Measurements from ENCODE around the gene IFIT5. TPM values are rescaled to one million over a fixed set of nuclear protein-coding genes. Genes with fewer than 3 reads are reported as not detected.
A peak's percentile ranks its signal among the peaks of the same experiment; 100 is the strongest.
"Not testable (repeated sequence)": the region's sequence is repeated elsewhere in the genome, so short reads cannot be mapped to it uniquely, and the experiment has no call there.

The IFIT5 gene
- total RNA-seq, 2 donors from 2014 or later: 11.5 TPM

GRCh38 chr10:89388806-89389205, 25.6 kb upstream of the IFIT5 start:
- WGBS: 74% methylated on average over 2 of the region's 2 CpGs
- no peak for DNase-seq (ENCODE audit: low spot score)
- TF ChIP-seq, protein P1, sequence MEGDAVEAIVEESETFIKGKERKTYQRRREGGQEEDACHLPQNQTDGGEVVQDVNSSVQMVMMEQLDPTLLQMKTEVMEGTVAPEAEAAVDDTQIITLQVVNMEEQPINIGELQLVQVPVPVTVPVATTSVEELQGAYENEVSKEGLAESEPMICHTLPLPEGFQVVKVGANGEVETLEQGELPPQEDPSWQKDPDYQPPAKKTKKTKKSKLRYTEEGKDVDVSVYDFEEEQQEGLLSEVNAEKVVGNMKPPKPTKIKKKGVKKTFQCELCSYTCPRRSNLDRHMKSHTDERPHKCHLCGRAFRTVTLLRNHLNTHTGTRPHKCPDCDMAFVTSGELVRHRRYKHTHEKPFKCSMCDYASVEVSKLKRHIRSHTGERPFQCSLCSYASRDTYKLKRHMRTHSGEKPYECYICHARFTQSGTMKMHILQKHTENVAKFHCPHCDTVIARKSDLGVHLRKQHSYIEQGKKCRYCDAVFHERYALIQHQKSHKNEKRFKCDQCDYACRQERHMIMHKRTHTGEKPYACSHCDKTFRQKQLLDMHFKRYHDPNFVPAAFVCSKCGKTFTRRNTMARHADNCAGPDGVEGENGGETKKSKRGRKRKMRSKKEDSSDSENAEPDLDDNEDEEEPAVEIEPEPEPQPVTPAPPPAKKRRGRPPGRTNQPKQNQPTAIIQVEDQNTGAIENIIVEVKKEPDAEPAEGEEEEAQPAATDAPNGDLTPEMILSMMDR (IDR thresholded peaks at IDR 0.05): no peak
- no peak for TF ChIP-seq POLR2AphosphoS5 (IDR thresholded peaks at IDR 0.05)
- no peak for TF ChIP-seq POLR2A (IDR thresholded peaks at IDR 0.05)

GRCh38 chr10:89389254-89389653, 25.1 kb upstream of the IFIT5 start:
- Histone ChIP-seq H3K9me3 (no peaks in the 10 kb centered on the region), H3K4me1 (replicated peaks) (peaks cover 3% of the 10 kb centered on the region), H3K27ac (no peak overlapping the region), H3K4me3 (no peak overlapping the region), H3K27me3 (replicated peaks; ENCODE audit: insufficient read depth) (no peaks in the 10 kb centered on the region), H3K36me3 (no peaks in the 10 kb centered on the region)
- TF ChIP-seq, protein P1 (IDR thresholded peaks at IDR 0.05): peak in 2 of 4 experiments; percentile 41 to 49
- TF ChIP-seq POLR2AphosphoS5 (IDR thresholded peaks at IDR 0.05) (no peak), POLR2A (IDR thresholded peaks at IDR 0.05) (no peak)
- intact Hi-C loops (cut with DNase I): no loop called here
- 73% methylated on average over 1 of the region's 1 CpG for WGBS
- DNase-seq (ENCODE audit: low spot score): no peak

More at GRCh38 chr10:89388806-89389205, 25.6 kb upstream of the IFIT5 start:
- Histone ChIP-seq H3K27ac (no peak overlapping the region), H3K4me3 (no peak overlapping the region), H3K27me3 (replicated peaks; ENCODE audit: insufficient read depth) (no peaks in the 10 kb centered on the region), H3K36me3 (no peaks in the 10 kb centered on the region), H3K4me1 (replicated peaks) (peaks cover 3% of the 10 kb centered on the region), H3K9me3 (no peaks in the 10 kb centered on the region)
- intact Hi-C loops (cut with DNase I): no loop called here

- whole genome bisulfite sequencing: 86% methylated on average over 5 of the region's 5 CpGs
- Histone ChIP-seq H3K27ac (no peak overlapping the region), H3K36me3 (no peaks in the 10 kb centered on the region), H3K4me1 (replicated peaks) (peaks cover 3% of the 10 kb centered on the region), H3K4me3 (no peak overlapping the region), H3K27me3 (replicated peaks; ENCODE audit: insufficient read depth) (no peaks in the 10 kb centered on the region), H3K9me3 (no peaks in the 10 kb centered on the region)
- DNase-seq (ENCODE audit: low spot score): no peak
- intact Hi-C loops (cut with DNase I): no loop called here
- TF ChIP-seq, protein P1 (IDR thresholded peaks at IDR 0.05): no peak
- TF ChIP-seq POLR2A (IDR thresholded peaks at IDR 0.05) (no peak), POLR2AphosphoS5 (IDR thresholded peaks at IDR 0.05) (no peak)
These were observed 23.7 kb upstream of the IFIT5 start for GRCh38 chr10:89390476-89391225.

DNA sequence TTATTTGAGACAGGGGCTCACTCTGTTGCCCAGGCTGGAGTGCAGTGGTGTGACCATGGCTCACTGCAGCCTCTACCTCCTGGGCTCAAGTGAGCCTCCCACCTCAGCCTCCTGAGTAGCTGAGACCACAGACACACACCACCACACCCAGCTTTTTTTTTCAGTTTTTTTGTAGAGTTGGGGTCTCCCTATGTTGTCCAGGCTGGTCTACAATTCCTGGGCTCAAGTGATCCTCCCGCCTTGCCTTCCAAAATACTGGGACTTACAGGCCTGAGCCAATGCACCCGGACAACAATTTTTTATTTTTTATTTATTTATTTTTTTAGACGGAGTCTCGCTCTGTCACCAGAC, 23.2 kb upstream of the IFIT5 start:
- H3K9me3 ChIP-seq; intact Hi-C loops (cut with DNase I); H3K36me3 ChIP-seq; H3K4me1 ChIP-seq (replicated peaks); H3K4me3 ChIP-seq; H3K27me3 ChIP-seq (replicated peaks; ENCODE audit: insufficient read depth); DNase-seq (ENCODE audit: low spot score): not testable (repeated sequence)
- H3K27ac ChIP-seq: peak overlapping the region in 1 of 2 donors; percentile 72
- 94% methylated on average over 4 of the region's 4 CpGs for WGBS

GRCh38 chr10:89391907-89392756, 22.2 kb upstream of the IFIT5 start, which contains the start of gene IFIT1:
Gene IFIT1, plus strand, starts transcription at chr10:89392623. Its CDS starts 90 bp downstream, at chr10:89392713.
- intact Hi-C loops (cut with DNase I): no loop called here
- H3K36me3 ChIP-seq: no peaks in the 10 kb centered on the region
- H3K27ac ChIP-seq: peak within 1 kb of the TSS; percentile 72 to 80

More at GRCh38 chr10:89391907-89392756, 22.2 kb upstream of the IFIT5 start, which contains the start of gene IFIT1:
- TF ChIP-seq POLR2AphosphoS5 (IDR thresholded peaks at IDR 0.05) (peak; percentile 88), POLR2A (IDR thresholded peaks at IDR 0.05) (peak; percentile 40)
- TF ChIP-seq, protein P1 (IDR thresholded peaks at IDR 0.05): no peak
- peak; percentile 73 for DNase-seq (ENCODE audit: low spot score)
- Histone ChIP-seq H3K9me3 (no peaks in the 10 kb centered on the region), H3K4me1 (replicated peaks) (peaks cover 3% of the 10 kb centered on the region), H3K27me3 (replicated peaks; ENCODE audit: insufficient read depth) (no peaks in the 10 kb centered on the region), H3K4me3 (peak within 1 kb of the TSS; percentile 32 to 50)
- 2% methylated on average over 8 of the region's 8 CpGs for WGBS
